GM21447 (cell line): ENCODE data around the gene GABRA1.

Experiments
- ATAC-seq: cut with Tn5 transposase; IDR thresholded peaks from one replicate; pipeline ENCODE4 v1.9.1; 2021; ENCODE audit not compliant: unreplicated experiment

GABRA1 gene

DNA sequence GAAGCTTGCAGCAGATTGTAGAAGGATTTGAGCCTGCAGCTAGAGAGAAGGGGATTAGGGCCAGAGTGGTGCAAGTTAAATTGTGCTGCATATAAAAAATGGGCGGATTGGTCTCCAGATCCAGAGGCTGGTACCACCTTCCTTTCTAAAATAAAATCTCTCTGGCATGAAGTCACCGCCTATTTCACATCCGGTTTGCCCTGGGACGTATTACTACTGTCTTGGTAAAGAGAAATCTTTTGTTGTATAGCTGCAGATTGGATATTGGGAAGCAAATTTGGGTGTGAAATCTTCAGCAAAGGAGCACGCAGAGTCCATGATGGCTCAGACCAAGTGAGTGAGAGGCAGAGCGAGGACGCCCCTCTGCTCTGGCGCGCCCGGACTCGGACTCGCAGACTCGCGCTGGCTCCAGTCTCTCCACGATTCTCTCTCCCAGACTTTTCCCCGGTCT, at the start of gene GABRA1:
Gene GABRA1, plus strand, starts transcription at position 180 of the 451 bp plus-strand sequence. CDS start 2,691 bp downstream, outside the sequence.
- ATAC-seq: no peak

DNA sequence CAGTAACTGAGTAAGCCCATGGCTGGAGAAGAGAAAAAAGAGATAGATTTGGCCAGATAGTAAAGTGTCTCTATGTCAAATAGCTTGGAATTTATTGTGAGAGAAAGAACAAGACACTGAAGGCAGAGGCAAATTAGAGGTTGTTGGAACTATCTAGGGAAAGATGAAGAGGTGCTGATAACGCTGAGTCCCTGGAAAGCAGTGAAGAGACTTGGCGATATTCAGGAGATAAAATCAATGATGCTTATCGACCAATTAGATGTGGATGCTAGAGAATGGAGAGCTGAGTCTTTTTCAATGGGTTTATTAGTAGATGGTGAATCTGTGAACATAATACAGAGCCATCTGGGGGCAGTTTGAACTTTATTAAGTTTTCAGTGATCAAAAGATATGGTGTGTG, 48.6 kb upstream of the GABRA1 start:
- ATAC-seq: no peak

DNA sequence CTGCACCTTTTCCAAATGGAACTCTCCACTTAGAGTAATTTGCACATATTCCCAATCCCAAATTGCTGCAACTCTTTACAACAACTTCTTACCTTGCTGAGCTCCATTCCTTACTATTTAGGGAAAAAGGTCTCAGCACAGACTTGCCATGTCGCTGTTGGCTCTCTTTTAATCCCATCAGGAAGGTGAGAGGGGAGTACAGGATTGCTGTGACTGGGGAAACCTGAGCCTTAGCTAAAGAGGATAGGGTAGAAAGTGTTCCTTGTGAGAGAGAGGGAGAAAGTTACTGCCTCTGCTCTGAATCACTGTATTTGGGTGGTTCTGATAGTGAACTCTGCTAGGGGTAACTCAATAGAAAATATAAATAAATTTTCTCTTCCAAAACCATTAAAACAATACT, 43.7 kb upstream of the GABRA1 start:
- ATAC-seq: no peak

DNA sequence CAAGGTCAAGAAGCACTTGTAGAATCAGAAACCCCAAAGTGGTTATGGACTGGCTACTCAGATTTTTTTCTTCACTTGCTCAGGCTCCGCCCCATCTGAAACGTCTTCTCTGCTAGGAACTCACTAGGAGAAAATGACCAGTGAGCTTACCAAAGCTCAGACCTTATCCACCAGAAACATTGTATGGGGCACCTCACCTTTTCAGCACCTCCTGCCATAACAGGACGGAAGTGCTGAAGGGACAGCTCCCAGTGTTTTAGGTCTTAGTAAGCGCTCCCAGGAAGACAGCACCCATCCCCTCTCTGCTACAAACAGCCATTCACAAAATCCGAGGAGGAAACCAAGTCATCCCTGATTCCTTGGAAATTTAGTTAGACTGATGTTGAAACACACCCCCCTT, 1.2 kb upstream of the GABRA1 start:
- no peak for ATAC-seq

DNA sequence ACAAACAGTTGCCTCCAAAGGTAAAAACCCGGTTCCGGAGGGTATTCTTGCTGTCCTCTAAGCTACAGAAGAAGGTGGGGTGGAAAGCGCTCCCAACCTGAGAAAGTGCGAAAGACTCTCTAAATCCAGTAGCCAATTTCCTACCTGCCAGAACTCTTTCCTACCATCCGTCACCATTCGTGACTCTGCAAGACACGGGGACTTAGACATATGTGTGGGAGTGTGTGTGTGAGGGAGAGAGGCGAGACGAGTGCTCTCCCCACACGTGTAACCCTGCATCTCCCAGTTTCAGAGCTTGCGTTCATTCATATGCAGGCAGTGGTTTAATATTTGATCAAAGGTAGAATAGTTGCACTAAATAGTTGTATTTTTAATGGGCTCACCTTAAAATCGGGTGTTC, 473 bp upstream of the GABRA1 start:
- ATAC-seq: no peak

DNA sequence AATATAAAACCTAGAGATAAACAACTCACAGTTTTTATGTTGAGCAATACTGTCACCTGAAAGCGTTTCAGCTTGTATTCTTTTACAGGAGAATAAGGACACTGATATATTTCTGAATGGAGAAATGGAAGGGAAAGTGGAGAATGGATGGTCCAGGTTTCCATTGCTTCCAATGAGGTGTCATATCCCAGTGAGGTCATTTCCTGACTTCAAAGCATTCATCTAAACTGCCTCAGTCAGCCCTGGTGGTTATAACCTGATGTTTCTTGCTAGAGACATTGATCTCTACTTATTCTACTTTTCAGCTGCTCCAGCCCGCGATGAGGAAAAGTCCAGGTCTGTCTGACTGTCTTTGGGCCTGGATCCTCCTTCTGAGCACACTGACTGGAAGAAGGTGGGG, 2.6 kb downstream of the GABRA1 start:
- no peak for ATAC-seq

DNA sequence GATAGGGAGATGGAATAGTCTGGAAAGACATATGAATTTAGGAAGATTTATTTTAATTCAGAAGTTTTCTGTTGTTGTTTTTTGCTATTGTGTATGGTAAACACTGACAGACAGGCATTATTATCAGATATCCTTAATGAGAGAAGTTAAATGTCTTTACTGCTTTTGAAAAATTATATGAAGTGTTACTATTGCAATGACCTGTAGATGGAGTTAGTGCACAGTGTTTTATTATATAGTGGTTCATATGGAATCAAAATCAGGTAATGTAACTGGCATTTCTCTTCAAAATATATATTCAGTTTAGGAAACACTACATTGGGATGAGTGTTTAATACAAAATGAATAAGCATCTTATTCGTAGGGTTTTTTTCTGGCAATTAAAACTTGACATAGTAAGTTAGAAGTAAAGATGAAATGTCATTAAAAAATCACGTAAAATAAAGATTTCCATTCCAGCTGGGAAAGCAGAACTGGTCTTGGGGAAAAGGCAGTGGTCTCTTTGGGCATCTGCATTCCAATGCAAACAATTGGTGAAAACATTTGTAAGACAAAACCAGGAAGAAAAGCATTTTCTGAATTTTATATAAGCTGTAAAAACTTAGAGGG, 3.9 kb downstream of the GABRA1 start:
- ATAC-seq: no peak

DNA sequence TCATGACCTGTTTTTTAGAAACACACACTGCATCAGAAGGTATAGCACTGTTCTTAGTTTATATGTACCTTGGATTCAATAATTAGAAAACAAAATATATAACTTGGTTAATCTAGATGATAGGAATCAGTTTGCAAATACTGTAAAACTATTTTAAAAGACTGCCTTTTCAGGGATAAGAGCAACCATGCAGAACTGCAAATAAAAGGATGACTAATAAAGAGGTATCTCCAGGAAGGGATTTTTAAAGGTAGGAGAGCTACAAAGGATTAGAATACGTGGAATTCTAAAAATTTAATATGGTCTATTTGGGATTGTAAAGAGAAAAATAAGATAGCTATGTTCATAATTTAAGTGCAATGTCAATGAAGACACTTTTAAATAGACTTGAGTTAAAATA, 9.4 kb downstream of the GABRA1 start:
- no peak for ATAC-seq

DNA sequence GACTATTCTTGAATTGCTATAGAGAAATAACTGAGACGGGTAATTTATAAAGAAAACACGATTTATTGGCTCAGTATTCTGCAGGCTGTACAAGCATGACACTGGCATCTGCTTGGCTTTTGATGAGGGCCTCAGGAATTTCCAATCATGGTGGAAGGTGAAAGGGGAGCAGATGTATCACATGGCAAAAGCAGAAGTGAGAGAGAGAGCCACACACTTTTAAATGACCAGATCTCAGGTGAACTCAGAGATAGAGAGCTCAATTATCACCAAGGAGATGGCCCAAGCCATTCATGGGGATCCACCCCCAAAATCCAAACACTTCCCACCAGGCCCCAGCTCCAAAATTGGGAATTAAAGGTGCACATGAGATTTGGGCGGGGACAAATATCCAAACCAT, 15.3 kb downstream of the GABRA1 start:
- ATAC-seq: no peak

DNA sequence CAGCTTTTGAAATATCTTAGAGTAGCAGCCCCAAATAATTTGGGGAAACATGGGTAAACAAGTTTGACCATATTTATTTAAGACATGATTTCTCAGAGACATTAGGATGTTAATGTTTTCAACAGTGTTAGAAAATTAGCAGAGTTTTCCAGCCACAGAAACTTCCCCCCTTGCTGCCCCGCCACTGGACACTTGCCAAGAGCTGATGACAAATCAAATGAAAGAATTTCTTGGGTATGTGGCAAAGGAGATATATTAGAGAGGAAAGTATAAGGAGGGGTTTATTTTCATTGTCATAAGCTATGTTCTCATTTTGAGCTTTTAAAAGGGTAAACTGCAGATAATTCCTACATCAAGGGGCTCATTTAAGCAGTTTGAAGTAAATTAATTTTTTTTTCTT, 15.9 kb downstream of the GABRA1 start:
- ATAC-seq: no peak

DNA sequence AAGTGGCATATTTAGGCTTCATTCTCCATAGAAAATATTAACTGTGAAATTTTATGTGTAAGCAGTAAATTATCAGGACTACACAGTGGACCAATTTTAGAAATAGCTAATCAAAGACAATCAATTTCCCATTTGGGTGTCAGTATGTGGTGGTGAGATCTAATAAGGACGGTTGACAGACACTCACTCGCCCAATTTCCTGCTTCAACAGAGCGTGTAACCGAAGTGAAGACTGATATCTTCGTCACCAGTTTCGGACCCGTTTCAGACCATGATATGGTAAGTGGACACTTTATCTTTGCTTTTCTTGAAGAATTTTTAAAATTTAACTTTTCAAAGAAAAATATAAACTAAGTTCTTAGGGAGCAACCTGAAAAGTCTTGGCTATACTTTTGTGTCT, 17.6 kb downstream of the GABRA1 start:
- no peak for ATAC-seq

DNA sequence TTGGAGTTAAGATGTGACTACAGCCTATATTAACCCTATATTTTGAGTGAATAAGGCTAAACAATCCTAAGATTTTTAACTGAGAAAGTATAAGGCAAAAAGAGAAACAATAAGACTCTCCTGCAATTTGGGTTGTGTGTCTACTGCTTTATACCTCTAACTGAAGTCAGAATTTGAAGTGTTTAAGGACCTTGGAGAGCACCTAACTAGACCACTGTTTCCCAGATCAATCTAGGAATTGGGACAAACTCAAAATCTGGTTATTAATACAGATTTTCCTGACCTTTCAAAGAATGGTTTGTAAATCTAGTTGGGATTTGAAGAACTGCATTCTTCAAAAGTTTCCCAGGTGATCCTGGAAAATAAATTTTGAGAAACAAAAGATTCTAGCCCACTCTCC, 42.1 kb downstream of the GABRA1 start:
- no peak for ATAC-seq

DNA sequence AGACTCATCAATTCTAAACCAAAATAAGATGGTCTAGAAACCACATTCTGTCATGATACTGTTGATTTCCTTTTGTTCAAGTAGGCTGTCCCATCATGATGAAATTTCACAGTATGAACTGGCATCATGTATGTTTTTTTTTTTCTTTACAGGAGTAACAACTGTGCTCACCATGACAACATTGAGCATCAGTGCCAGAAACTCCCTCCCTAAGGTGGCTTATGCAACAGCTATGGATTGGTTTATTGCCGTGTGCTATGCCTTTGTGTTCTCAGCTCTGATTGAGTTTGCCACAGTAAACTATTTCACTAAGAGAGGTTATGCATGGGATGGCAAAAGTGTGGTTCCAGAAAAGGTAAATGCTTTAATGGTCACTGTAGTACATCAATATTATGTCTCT, 47.6 kb downstream of the GABRA1 start:
- ATAC-seq: no peak

DNA sequence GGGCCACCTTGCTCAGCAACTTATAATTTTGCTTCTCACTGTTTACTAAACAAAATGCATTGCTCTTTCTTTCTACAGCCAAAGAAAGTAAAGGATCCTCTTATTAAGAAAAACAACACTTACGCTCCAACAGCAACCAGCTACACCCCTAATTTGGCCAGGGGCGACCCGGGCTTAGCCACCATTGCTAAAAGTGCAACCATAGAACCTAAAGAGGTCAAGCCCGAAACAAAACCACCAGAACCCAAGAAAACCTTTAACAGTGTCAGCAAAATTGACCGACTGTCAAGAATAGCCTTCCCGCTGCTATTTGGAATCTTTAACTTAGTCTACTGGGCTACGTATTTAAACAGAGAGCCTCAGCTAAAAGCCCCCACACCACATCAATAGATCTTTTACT, 49.1 kb downstream of the GABRA1 start:
- no peak for ATAC-seq

DNA sequence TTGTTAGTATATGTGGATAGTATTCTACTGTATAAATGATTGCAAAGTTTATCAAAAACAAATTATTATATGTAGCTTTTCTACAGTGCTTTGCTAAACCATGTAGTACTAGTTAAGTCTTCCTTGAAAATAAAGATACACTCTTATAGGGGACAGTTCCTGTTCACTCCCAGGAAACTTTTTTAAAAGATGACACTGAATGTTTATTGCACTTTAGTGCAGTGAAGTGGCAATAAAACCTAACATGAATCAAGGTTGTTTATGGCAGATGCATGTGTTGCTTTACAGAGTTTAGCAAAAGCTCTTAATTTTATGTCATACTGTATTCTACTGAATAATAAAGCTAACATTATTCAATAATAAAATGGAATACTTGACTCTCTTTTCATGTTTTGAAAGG, 51.7 kb downstream of the GABRA1 start:
- no peak for ATAC-seq

DNA sequence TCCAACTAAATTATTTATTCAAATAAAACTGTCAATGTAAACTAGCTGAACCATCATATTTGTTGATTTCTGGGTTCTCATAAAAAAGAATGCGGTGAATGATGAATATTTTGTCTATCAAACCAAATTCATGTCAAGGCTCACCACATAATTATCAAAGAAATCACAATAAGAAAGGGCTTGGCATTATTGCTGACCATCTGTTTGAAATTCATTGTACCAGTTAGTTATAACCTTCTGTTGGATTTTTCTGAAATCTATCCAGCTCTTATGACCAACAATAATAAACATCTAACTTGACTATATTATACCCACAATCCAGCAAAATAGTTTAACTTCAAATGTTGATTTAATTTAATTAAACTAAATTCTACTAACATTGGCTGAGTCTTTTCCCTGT, 53.1 kb downstream of the GABRA1 start:
- ATAC-seq: no peak

DNA sequence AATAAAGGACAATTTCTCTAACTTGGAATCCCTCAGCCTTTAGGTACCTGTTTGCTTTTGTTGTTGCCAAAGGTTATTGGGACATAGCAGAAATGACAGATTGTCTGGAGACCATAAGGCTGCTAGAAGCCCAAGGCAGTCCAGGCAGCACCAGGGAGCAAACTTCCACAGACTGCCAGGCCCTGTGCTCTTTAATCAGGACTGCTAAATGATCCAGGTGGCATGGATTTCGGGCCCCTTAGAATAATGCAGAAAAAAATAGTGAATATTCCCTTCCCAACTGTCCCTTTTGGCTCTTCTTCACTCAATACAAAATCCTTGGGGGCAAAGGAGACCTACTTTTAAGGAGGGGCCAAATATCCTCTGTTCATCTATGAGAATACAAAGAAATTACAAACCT, 73.9 kb downstream of the GABRA1 start:
- no peak for ATAC-seq

DNA sequence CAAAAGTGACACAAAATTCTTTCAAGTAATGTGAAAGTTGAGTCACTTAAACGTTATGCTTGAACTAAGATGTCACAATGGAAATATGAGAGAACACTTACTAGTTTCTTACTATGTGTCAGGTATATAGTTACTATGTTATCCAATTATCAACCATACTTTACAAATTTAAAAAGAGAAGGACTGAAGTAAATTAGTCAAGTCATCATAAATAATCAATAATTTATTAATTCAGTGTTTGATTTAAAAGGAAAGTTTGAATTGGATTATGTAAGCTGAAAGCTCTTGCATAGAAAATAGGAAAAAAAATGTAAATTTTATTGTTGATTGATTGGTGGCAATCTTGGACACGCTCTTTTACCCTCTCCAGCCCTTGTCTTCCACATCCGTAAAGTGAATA, 76.3 kb downstream of the GABRA1 start:
- no peak for ATAC-seq

DNA sequence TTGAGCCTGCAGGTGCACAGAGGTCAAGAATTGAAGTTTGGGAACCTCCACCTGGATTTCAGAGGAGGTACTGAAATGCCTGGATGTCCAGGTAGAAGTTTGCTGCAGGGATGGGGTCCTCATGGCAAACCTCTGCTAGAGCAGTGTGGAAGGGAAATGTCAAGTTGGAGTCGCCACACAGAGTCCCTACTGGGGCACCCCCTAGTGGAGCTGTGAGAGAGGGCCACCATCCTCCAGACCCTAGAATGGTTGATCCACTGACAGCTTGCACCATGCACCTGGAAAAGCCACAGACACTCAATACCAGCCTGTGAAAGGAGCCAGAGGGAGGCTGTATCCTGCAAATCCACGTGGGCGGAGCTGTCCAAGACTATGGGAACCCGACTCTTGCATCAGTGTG, 78.0 kb downstream of the GABRA1 start:
- ATAC-seq: no peak

DNA sequence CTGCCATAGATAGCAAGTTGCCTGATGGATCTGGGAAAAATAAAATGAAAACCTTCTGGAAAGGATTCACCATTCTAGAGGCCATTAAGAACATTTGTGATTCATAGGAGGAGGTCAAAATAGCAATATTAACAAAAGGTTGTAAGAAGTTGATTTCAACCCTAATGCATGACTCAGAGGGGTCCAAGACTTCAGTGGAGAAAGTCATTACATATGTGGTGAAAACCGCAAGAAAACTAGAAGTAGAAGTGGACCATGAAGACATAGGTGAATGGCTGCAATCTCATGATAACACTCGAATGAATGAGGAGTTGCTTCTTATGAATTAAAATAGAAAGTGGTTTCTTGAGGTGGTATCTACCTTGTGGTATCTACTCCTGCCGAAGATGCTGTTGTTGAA, 86.6 kb downstream of the GABRA1 start:
- ATAC-seq: no peak

DNA sequence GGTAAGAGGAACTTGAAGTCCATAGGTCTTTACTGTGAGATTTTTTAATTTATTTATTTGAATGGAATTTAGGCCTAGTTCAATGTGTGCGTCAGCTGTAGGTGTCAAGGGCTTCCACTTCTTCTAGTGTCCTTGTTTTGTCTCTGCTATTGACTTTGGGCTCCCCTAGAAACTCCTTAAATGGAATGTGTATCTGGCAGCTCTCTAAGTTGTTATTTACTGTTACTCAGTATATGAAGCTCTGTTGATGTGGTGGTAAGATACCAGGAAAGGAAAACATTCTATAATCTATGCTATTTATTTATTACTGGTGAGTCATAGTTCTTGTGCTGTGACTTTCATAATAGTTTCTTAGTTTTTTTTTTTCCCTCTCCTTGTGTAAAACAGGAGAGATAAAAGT, 97.1 kb downstream of the GABRA1 start:
- no peak for ATAC-seq

DNA sequence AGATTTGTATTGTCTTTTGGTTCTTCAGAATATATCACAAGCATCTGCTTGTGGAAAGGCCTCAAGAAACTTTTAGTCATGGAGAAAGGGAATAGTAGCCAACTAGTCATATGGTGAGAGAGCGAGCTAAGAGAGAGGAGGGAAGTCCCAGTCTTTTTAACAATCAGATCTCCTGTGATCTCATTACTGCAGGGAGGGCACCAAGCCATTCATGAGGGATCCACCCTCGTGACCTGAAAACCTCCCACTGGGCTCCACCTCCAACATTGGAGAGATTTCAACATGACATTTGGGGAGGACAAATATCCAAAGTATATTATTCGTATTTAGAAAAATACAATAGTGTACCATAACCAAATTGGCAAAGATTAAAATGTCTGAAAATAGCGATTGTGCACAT, 99.0 kb downstream of the GABRA1 start:
- no peak for ATAC-seq
